Neural progenitor cell (in vitro differentiated cells): ENCODE measurements around the gene FTSJ3. TPM values are rescaled to one million over a fixed set of nuclear protein-coding genes. Genes with fewer than 3 reads are reported as not detected.
"Not testable (repeated sequence)": the region's sequence is repeated elsewhere in the genome, so short reads cannot be mapped to it uniquely, and the experiment has no call there.

Experiments used
- DNase-seq: peaks from one replicate; pipeline ENCODE4 v3.0.0-alpha.2; 2016; ENCODE audit warnings: low spot score
- H2AFZ ChIP-seq: fragments of 200-600 bp; sonication (generic); replicated peaks from 2 replicates; pipeline ENCODE4 v1.6.1; 2016; ENCODE audit warnings: antibody characterized with exemption
- H3F3A ChIP-seq: fragments of 200-600 bp; sonication (generic); 2 replicates; pipeline ENCODE4 v1.6.1; 2016; ENCODE audit warnings: antibody characterized with exemption, low read depth
- H3K27ac ChIP-seq: fragments of 200-600 bp; sonication (generic); 2 replicates; pipeline ENCODE4 v1.5.1; 2016; ENCODE audit warnings: mild to moderate bottlenecking
- H3K27me3 ChIP-seq: fragments of 200-600 bp; sonication (generic); 2 replicates; pipeline ENCODE4 v1.6.1; 2016; ENCODE audit warnings: mild to moderate bottlenecking, moderate library complexity
- H3K36me3 ChIP-seq: fragments of 200-600 bp; sonication (generic); 2 replicates; pipeline ENCODE4 v1.5.1; 2016
- H3K4me1 ChIP-seq: fragments of 200-600 bp; sonication (generic); 2 replicates; pipeline ENCODE4 v1.6.1; 2016; ENCODE audit warnings: mixed run types
- H3K4me2 ChIP-seq: fragments of 200-600 bp; sonication (generic); 2 replicates; pipeline ENCODE4 v1.6.1; 2016
- H3K4me3 ChIP-seq: fragments of 200-600 bp; sonication (generic); 2 replicates; pipeline ENCODE4 v1.5.1; 2016
- H3K79me2 ChIP-seq: fragments of 200-600 bp; sonication (generic); 2 replicates; pipeline ENCODE4 v1.6.1; 2016; ENCODE audit warnings: low read depth
- H3K9ac ChIP-seq: fragments of 200-600 bp; sonication (generic); 2 replicates; pipeline ENCODE4 v1.6.1; 2016
- H3K9me3 ChIP-seq: fragments of 200-600 bp; sonication (generic); 2 replicates; pipeline ENCODE4 v1.5.1; 2016; ENCODE audit warnings: low read depth
- H4K20me1 ChIP-seq: fragments of 200-600 bp; sonication (generic); 2 replicates; pipeline ENCODE4 v1.6.1; 2016; ENCODE audit warnings: low read depth
- H3K27ac Mint-ChIP-seq: 3 replicates; pipeline ENCODE4 v1.8.0; 2021; ENCODE audit warnings: mixed read lengths
- H3K27me3 Mint-ChIP-seq: 2 replicates; pipeline ENCODE4 v1.8.0; 2022; ENCODE audit warnings: low read depth, mild to moderate bottlenecking, inconsistent platforms, moderate library complexity, mixed read lengths; ENCODE audit not compliant: insufficient read depth
- H3K36me3 Mint-ChIP-seq: 3 replicates; pipeline ENCODE4 v1.8.0; 2021; ENCODE audit warnings: mixed read lengths
- H3K4me1 Mint-ChIP-seq: 3 replicates; pipeline ENCODE4 v1.8.0; 2021; ENCODE audit warnings: mixed read lengths
- H3K4me3 Mint-ChIP-seq: 3 replicates; pipeline ENCODE4 v1.8.0; 2021; ENCODE audit warnings: mild to moderate bottlenecking, moderate library complexity, mixed read lengths
- H3K9me3 Mint-ChIP-seq: 3 replicates; pipeline ENCODE4 v1.8.0; 2020; ENCODE audit warnings: mixed read lengths
- CTCF ChIP-seq: fragments of 200-600 bp; sonication (generic); IDR thresholded peaks from 2 replicates; pipeline ENCODE4 v1.5.1; 2017; ENCODE audit warnings: antibody characterized with exemption, mild to moderate bottlenecking
- EZH2 ChIP-seq: fragments of 200-600 bp; sonication (generic); IDR thresholded peaks from 2 replicates; pipeline ENCODE4 v1.6.1; 2017; ENCODE audit warnings: antibody characterized with exemption, mild to moderate bottlenecking, moderate library complexity
- EZH2phosphoT487 ChIP-seq: fragments of 200-600 bp; sonication (generic); IDR thresholded peaks from 2 replicates; pipeline ENCODE4 v1.6.1; 2017; ENCODE audit warnings: antibody characterized with exemption
- total RNA-seq: library from RNA; depleted of rRNA; stranded (reverse); fragments of >200 nt; gene quantifications from 2 replicates; pipeline ENCODE4 v1.2.3, GENCODE V29; 2015; ENCODE audit warnings: low replicate concordance

FTSJ3 gene
- total RNA-seq, 1 donor from 2014 or later: 21.8 TPM

- not testable (repeated sequence) for H3K4me3 Mint-ChIP-seq
These were observed 42.2 kb upstream of the FTSJ3 start for GRCh38 chr17:63869491-63870291.

GRCh38 chr17:63866625-63867024, 39.2 kb upstream of the FTSJ3 start:
- DNase-seq: peak; percentile 18
- not testable (repeated sequence) for H3K27me3 Mint-ChIP-seq, H3K4me1 Mint-ChIP-seq, H3K9me3 ChIP-seq, H3K79me2 ChIP-seq, H3K4me3 Mint-ChIP-seq, H3K36me3 Mint-ChIP-seq, H3K27ac ChIP-seq, H3K27ac Mint-ChIP-seq, H3K27me3 ChIP-seq, H3K9me3 Mint-ChIP-seq, H2AFZ ChIP-seq, H3K4me1 ChIP-seq, H3F3A ChIP-seq, H3K36me3 ChIP-seq, H3K9ac ChIP-seq, H4K20me1 ChIP-seq, H3K4me3 ChIP-seq, H3K4me2 ChIP-seq

More at GRCh38 chr17:63869491-63870291, 42.2 kb upstream of the FTSJ3 start:
- not testable (repeated sequence) for H3K9ac ChIP-seq, H3K27me3 Mint-ChIP-seq, H3K27ac ChIP-seq, H3K4me1 Mint-ChIP-seq, H3K4me3 ChIP-seq, H3F3A ChIP-seq, H4K20me1 ChIP-seq, H3K9me3 ChIP-seq, H3K4me1 ChIP-seq, H3K36me3 ChIP-seq, H3K4me2 ChIP-seq, H3K9me3 Mint-ChIP-seq, H3K27ac Mint-ChIP-seq, H3K79me2 ChIP-seq, H3K27me3 ChIP-seq, H3K36me3 Mint-ChIP-seq, H2AFZ ChIP-seq
- peak; percentile 47 for TF ChIP-seq CTCF
- peak; percentile 24 for DNase-seq

- TF ChIP-seq EZH2phosphoT487: no peak
- no peak for TF ChIP-seq CTCF
- TF ChIP-seq EZH2: no peak
- H3K27me3 Mint-ChIP-seq: peaks cover 8% of the 10 kb centered on the region
These were observed 31.8 kb upstream of the FTSJ3 start for GRCh38 chr17:63859257-63859656.

GRCh38 chr17:63856425-63856824, 29.0 kb upstream of the FTSJ3 start:
- not testable (repeated sequence) for H3K9me3 ChIP-seq, H3K4me1 Mint-ChIP-seq, H3K4me3 Mint-ChIP-seq, H3K79me2 ChIP-seq, H3F3A ChIP-seq, H3K36me3 ChIP-seq, H2AFZ ChIP-seq, H3K4me2 ChIP-seq, H3K9ac ChIP-seq, H3K27ac ChIP-seq, H3K27me3 ChIP-seq, H3K4me1 ChIP-seq, H3K4me3 ChIP-seq, H3K27ac Mint-ChIP-seq, H3K9me3 Mint-ChIP-seq, H3K27me3 Mint-ChIP-seq, H4K20me1 ChIP-seq, DNase-seq, H3K36me3 Mint-ChIP-seq

More at GRCh38 chr17:63859257-63859656, 31.8 kb upstream of the FTSJ3 start:
- H3F3A ChIP-seq: no peaks in the 10 kb centered on the region
- H2AFZ ChIP-seq: no peak overlapping the region
- H3K4me2 ChIP-seq: no peak overlapping the region
- no peaks in the 10 kb centered on the region for H3K79me2 ChIP-seq
- no peak for DNase-seq
- no peaks in the 10 kb centered on the region for H3K9me3 ChIP-seq
- H3K4me3 ChIP-seq: no peak overlapping the region
- Mint-ChIP-seq H3K4me1 (no peaks in the 10 kb centered on the region), H3K27ac (no peak overlapping the region), H3K36me3 (no peaks in the 10 kb centered on the region), H3K4me3 (no peak overlapping the region), H3K9me3 (no peaks in the 10 kb centered on the region)
- no peaks in the 10 kb centered on the region for H3K4me1 ChIP-seq
- H3K36me3 ChIP-seq: no peaks in the 10 kb centered on the region
- no peak overlapping the region for H3K27ac ChIP-seq
- H3K9ac ChIP-seq: no peak overlapping the region
- peaks cover 2% of the 10 kb centered on the region for H3K27me3 ChIP-seq
- no peaks in the 10 kb centered on the region for H4K20me1 ChIP-seq
